NCI-H345 treated with DMSO at 0.1 percent for 48 hours (cell line): ENCODE measurements around the gene CST5.
"Not testable (repeated sequence)": the region's sequence is repeated elsewhere in the genome, so short reads cannot be mapped to it uniquely, and the experiment has no call there.

Experiments
- DNase-seq: peaks from one replicate; lab custom pipeline; 2025; ENCODE audit not compliant: unreplicated experiment; lab: John Stamatoyannopoulos, UW

The CST5 gene

GRCh38 chr20:23856736-23857135 lies 22.8 kb downstream of the CST5 start:
- no peak for DNase-seq

GRCh38 chr20:23856226-23856625 lies 23.3 kb downstream of the CST5 start:
- no peak for DNase-seq

GRCh38 chr20:23841693-23842092 lies 37.9 kb downstream of the CST5 start:
- no peak for DNase-seq

GRCh38 chr20:23835716-23836115 lies 43.8 kb downstream of the CST5 start:
- DNase-seq: no peak

- no peak for DNase-seq
Observed at GRCh38 chr20:23832775-23833513, 46.6 kb downstream of the CST5 start.

- not testable (repeated sequence) for DNase-seq
Observed at GRCh38 chr20:23831961-23832360, 47.6 kb downstream of the CST5 start.

- no peak for DNase-seq
Observed at GRCh38 chr20:23826541-23827021, 53.0 kb downstream of the CST5 start, which contains the start of gene CST2. TSS of gene CST2 (minus strand) at chr20:23826729. CDS start at chr20:23826660, 69 bp downstream.
